ENCODE measurements around the gene TUBB2A.

GRCh38 chr6:3176562-3177355 is 19.4 kb upstream of the TUBB2A start:
- TF ChIP-seq EZH2 (IDR thresholded peaks at IDR 0.05; ENCODE audit: low read length, unreplicated experiment): no peak
- TF ChIP-seq CTCF (conservative IDR thresholded peaks at IDR 0.05; ENCODE audit: low read depth, low read length): no peak
- TF ChIP-seq EZH2phosphoT487 (IDR thresholded peaks at IDR 0.05; ENCODE audit: borderline replicate concordance, low read length): no peak
